ENCODE measurements around the gene ST3GAL2.
A peak's percentile ranks its signal among the peaks of the same experiment; 100 is the strongest.
"Not testable (repeated sequence)": the region's sequence is repeated elsewhere in the genome, so short reads cannot be mapped to it uniquely, and the experiment has no call there.

Gene ST3GAL2

DNA sequence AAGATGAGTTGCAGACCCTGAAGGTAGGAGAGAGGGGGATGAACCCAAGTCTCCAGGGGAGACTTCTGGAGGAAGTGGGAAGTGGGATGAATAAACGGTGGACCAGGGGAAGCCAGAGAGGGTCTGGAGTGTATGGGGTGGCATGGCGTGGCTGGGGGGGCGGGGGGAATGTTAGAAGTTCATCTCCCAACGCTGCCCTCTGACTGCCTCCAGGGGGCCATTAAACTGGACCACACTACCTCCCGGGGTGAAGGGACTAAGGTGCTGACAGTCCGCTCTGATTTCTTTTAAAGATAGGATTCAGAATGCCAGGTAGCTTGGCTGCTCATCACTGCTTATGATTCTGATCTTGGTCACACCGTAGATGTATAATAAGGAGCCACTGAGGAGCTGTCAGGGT lies 21.2 kb downstream of the ST3GAL2 start:
- DNase-seq (ENCODE audit: low read depth in 2 of 2) = no peak

DNA sequence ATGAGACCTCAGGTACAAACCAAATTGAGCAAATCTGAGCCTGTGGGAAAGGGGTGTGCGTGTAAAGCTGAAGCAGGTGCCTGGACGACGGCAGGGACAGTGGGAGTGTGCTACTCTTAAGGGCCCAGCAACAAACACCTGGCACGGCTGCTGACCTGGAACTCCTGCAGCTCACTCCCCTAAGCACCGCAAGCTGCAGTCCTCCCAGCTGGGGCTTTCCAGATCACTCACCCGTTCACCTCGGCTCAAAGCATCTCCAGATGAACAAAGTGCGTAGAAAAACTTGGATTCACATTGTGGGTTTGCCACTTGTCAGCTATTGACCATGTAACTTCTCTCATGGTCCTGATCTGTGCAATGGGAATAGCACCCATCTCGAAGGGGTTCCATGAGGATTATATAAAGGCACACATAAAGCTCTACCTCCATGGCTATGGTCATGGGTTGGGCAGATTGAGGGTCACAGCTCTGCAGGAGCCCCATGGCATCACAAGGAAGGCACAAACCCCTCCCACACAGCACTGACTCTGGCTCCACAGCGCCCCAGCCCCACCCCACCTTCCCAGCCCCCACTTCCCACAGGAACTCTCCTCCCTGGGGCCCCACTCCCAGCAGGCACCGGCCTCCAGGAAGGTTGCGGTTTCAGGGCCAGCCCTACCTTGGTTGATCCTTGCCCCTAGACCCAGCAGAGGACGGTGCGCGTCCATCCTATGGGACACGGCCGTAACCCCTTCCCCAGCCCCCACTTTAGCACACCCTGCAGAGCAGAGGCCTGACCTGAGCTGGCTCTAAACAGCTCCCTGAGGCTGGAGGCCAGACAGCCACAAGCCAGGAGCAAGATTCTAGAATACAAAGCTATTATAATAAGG lies 21.9 kb downstream of the ST3GAL2 start:
- DNase-seq (ENCODE audit: low read depth in 2 of 2) = no peak

DNA sequence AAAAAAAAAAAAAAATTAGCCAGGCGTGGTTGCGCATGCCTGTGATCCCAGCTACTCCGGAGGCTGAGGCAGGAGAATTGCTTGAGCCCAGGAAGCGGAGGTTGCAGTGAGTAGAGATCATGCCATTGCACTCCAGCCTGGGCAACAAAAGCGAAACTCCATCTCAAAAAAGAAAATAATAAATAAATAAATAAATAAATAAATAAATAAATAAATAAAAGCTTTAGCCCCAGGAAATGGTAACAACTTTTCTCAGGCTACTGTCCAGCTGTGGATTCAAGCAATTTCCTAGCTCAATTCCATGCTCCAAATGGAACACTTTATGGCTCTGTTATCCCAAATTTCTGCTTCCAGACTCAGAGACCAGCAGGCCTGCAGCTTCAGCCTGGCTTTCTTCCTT lies 25.3 kb downstream of the ST3GAL2 start:
- not testable (repeated sequence) for DNase-seq (ENCODE audit: low read depth in 2 of 2)

DNA sequence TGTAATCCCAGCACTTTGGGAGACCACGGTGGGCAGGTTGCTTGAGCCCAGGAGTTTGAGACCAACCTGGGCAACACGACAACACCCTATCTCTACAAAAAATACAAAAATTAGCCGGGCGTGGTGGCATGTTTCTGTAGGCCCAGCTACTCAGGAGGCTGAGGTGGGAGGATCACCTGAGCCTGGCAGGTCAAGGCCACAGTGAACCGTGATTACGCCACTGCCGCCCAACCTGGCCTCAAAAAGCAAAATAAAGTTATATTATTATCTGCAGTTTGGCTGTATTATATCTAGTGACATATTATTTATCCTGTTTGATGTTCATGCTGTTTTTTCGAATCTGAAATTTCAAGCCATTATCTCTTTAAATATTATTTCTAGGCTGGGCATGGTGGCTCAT lies 26.5 kb downstream of the ST3GAL2 start:
- no peak for DNase-seq (ENCODE audit: low read depth in 2 of 2)

DNA sequence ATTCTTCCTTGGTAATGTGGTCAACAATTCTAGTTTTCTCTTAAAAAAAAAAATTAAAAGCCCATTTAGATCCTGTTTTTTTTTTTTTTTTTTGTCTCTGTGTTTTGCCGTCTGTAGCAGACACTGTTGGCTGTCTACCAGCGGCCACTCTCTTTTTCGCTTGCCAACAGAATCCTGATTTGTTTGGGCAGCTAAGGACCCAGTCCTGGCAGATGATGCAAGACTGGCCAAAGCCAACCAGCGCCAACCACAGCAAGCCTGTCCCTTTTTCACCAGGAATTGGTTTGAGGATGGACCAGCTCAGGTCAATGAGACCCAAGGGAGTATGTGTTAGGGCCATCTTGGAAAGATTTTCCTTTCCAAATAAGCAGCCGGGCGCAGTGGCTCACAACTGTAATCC lies 28.2 kb downstream of the ST3GAL2 start:
- no peak for DNase-seq (ENCODE audit: low read depth in 2 of 2)

DNA sequence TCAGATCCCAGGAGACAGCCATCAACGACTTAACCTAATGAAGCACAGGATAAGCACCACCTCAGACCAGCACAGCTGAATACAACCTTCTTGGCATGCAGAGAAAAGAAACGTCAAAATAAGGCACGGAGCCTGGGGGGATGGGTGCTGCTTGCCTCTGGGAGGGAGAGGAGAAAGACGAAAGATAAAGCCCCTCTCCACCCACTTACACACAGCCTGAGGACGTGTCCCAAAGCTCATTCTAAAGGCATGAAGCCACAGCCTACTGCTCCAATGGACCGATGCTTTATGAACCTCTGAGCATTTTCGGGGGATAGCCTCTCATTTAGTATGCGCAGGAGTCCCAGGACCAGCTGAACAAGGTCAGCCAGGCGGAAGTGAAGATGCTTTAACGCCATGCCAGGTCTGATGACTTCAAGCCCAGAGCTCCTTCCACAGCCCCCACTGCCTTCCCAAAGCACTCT lies 31.1 kb downstream of the ST3GAL2 start:
- DNase-seq (ENCODE audit: low read depth in 2 of 2) = no peak

DNA sequence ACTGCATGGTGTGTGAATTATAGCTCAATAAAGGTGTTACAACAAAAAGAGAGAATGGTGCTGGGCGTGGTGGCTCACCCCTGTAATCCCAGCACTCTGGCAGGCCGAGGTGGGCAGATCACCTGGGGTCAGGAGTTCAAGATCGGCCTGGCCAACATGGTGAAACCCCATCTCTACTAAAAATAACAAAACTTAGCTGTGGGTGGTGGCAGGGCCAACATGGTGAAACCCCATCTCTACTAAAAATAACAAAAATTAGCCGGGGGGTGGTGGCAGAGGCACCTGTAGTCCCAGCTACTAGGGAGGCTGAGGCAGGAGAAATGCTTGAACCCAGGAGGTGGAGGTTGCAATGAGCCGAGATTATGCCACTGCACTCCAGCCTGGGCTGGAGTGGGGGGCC lies 32.8 kb downstream of the ST3GAL2 start:
- not testable (repeated sequence) for DNase-seq (ENCODE audit: low read depth in 2 of 2)

DNA sequence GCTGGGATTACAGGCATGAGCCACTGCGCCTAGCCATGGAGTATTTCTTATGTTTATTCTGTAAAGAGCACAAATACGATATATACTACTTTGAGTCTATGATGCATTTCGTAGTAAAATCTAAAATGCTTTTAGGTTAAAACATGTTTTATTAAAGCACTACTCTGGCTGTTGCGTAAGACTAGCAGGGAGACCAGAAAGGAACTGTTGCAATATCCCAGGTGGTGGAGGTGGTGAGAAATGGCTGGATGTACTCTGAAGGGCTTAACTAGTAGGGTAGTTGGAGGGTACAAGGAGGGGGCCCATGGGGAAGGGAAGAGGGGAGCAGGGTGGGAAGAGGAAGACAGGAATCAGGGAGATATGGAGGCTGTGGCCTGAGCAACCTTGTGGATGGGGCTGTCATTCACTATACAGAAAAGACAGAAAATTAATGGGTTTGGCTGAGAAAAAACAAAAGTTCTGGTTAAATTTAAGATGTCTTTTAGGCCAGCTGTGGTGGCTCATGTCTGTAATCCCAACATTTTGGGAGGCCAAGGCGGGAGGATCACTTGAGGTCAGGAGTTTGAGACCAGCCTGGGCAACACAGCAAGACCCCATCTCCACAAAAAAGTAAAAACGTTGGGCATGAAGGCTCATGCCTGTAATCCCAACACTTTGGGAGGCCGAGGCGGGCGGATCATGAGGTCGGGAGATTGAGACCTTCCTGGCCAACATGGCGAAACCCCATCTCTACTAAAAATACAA lies 35.8 kb downstream of the ST3GAL2 start:
- no peak for DNase-seq (ENCODE audit: low read depth in 2 of 2)

DNA sequence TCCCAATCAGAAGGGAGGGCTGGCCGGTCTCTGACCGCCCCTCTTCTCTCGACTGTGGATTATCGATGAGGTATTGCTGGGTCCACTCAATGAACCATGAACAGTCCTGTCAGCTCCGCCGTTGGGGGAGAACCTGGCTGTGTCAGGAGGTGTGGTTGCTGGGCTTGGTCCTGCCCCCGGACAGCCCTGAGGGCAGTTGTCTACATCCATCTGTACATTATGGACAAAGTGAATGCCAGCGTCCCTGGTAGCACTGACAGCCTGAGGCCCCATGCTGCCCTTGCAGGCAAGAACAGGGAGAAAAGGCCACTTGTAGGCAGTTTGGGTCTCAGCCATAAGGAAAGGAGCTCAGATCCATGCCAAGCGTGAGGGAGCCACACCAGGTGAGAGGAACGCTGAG lies 38.9 kb downstream of the ST3GAL2 start:
- no peak for DNase-seq (ENCODE audit: low read depth in 2 of 2)

DNA sequence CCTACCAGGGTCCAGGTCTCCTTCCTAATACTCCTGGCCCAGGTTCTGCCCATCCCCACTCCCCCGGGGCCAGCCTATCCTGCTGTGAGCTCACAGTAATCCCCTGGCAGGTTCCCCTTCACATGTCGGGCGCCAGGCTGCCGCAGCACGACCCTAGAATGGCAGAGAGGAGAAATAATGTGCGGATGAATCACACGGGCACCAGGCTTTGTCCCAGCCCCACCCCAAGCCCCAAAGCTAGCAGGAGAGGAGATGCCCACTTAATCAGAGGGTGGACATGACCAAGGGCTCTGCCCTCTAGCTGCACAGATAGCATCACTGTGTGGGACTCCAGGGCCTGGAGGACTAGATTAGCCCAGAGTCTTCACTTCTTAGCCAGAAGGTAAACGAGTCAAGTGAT lies 39.5 kb downstream of the ST3GAL2 start:
- DNase-seq (ENCODE audit: low read depth in 2 of 2) = no peak

DNA sequence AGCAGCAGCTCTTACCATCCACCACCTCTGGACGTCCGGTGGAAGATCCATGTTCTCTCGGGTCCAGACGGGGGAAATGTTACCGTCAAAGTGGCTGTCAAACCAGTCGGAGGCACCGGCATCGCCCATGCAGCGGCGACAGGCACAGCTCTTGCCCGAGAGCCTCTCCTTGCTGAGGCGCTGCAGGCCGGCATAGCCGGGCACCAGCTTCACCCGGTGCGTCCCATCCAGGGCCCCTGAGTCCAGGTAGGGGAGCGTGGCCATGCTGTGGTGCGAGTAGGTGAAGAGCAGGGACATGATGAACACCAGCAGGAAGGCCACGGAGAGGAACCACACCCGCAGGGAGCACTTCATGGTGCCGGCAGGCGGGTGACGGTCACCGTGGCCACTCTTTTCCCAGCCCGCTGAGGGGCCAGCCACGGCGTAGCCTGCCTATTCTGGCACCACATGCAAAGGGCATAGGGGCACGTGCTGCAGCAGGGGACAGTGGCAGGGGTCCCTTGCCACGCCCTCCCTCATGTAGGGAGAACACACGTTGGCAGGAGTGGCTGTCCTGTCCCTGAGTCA lies 40.6 kb downstream of the ST3GAL2 start:
- no peak for DNase-seq (ENCODE audit: low read depth in 2 of 2)

DNA sequence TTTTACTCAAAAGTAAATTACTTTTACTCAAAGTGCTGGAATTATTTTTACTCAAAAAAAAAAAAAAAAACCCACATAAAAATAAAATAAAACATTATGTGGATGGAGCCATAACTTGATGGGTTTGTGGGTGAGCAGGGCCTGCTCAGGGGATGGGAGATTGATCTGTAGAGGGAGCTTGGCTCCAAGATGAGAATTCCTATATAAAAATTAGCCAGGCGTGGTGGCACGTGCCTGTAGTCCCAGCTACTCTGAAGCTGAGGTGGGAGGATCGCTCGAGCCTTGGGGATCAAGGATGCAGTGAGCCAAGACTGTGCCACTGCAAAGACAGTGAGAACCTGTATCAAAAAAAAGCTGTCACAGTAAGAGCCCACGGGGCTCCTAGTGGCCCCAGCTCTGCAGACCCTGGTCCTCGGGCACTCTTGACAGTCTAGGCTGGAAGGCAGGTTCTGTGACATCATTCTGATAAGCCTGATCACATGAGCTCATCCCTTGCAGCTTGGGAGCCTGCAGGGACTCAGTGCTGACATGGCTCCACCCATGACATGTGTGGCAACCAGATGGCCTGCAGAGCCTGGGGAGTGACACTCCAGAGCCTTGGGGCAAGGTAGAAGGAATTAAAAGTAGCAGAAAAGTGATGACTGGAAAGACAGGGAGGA lies 42.5 kb downstream of the ST3GAL2 start:
- DNase-seq (ENCODE audit: low read depth in 2 of 2) = no peak

DNA sequence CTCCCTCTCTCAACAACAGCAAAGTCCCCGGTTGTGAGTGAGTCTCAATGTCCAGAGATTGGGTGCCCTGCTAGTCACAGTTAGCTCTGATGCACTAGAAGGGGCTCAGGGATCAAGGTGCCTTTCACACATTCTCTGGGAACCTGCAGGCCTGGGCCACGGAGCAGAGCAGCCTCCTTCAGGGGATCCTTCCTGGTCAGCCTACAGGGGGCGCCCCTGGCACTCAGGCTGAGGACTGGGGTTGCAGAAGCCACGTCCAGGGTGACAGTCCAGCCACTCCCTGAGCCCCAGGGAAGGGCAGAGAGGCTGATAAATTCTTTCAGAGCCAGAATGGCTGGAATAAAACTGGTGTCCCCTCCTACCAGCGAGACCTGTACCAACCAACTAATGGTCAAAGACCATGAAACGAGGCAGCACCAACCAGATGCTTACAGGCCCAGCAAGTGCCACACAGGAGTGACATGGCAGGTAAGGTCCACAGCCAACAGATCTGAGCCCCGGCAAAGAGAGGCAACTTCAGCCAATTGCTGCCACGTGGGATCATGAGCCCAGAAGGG lies 43.5 kb downstream of the ST3GAL2 start:
- peak in 1 of 2 donors; percentile 41 for DNase-seq (ENCODE audit: low read depth in 2 of 2)

DNA sequence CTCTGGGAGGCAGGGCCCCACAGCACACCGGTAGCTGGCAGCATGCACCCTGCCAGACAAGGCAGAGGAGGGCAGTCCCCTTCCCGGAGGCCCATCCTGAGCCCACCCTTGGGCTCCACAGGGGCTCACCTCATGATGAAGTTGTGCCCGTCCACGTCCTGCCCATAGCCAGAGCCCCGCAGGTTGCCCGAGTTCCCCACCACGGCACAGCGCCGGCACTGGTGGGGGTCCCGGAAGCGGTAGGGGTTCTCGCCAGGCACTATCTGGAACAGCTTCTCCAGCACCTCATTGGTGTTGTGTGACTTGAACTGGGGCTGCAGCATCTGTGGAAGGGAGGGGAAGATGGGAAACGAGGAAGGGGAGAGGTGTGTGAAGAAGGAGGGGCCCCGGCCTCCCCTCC lies 44.0 kb downstream of the ST3GAL2 start:
- no peak for DNase-seq (ENCODE audit: low read depth in 2 of 2)

DNA sequence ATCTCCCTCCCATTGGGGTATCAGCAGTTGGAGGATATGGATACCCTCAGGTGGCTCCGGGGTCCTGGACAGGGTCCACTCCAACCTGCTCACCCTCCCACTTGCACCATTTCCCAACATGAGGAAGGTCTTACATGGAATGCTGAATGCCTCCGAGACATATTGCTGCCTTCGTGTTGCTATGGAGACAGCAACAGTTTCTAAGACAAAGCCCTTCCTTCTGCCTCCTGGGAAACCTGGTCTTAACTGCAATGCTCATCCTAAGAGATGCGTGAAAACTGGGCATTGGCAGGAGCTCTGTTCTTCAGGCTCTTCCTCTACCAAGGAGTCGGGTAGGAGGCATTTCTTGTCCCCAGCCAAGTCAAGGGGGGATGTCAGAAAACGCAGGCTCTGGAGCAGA lies 45.2 kb downstream of the ST3GAL2 start:
- no peak for DNase-seq (ENCODE audit: low read depth in 2 of 2)

DNA sequence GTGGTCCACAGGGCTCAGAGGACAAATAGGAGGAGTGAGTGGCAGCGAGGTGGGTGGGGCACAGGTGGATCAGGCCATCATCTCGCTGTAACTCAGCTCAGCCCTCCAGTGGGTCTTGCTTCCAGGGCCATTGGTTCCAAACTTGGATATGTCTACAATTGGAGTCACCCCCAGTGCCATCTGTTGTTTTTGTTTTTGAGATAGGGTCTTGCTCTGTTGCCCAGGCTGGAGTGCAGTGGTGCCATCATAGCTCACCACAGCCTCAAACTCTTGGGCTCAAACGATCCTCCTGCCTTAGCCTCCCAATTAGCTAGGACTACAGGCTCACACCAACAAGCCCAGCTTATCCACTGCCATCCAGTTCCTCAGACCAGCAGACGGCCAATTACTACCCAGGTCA lies 46.3 kb downstream of the ST3GAL2 start:
- DNase-seq (ENCODE audit: low read depth in 2 of 2) = no peak

DNA sequence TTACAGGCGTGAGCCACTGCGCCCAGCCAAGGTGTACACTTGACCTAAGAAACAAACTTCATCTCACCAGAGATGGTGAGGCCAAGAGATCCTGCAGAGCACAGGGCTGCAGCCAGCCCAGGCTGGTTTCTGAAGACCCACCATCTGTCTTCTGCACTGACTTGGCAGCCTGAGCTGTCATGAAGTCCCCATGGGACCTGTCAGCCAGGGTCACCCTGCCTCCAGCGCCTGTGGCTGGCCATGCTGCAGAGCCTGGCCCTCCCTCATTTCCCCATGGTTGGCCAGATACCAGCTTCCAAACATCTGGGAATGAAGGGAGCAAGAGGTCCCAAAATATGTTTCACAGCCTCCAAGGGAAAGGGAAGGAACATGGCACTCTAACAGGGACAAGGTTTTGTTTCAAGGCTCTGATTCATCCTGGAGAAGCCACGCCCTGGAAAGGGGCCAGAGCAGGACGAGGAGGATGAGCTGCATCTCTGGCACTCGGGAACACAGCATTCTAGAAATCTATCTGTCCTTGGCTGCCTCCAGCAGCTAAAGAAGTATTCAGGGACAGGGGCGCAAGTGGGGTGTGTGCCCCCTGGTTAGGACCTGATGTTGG lies 46.9 kb downstream of the ST3GAL2 start:
- DNase-seq (ENCODE audit: low read depth in 2 of 2) = no peak

DNA sequence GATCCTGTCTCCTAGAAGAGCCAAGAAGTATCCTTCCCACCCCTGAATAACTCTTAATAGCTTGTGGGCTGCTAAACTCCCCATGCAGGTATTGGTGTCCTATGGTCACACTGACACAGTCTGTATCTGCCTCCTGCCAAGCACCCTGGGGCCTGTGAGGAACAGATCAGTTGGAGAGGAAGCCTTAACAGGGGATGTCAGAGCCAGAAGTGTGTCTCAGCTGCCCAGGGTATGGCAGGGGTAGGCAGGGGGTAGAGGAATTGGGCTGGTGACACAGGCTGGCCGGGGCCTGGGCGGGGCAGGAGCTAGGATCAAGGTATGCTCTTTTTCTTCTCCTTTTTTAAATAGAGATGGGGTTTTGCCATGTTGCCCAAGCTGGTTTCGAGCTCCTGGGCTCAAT lies 47.5 kb downstream of the ST3GAL2 start:
- DNase-seq (ENCODE audit: low read depth in 2 of 2) = no peak

DNA sequence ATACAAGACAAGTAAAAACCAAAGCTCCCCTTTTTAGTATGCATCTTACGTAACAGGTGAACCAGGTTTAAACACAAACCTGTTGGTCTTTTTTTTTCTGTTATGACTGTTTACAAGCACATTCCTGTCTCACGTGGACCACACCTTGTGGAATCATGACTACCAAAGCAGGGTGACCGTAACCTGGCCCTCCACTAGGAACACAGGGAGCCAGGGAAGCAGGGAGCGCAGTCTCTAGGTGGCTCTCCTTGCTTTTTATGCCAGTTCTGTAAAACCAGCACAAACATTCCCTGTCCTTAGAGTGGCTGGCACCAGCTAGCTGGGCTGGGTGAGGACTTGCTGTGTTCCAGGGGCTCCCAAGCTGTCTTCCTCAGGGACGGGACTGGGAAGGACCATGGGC lies 48.1 kb downstream of the ST3GAL2 start:
- DNase-seq (ENCODE audit: low read depth in 2 of 2) = no peak

DNA sequence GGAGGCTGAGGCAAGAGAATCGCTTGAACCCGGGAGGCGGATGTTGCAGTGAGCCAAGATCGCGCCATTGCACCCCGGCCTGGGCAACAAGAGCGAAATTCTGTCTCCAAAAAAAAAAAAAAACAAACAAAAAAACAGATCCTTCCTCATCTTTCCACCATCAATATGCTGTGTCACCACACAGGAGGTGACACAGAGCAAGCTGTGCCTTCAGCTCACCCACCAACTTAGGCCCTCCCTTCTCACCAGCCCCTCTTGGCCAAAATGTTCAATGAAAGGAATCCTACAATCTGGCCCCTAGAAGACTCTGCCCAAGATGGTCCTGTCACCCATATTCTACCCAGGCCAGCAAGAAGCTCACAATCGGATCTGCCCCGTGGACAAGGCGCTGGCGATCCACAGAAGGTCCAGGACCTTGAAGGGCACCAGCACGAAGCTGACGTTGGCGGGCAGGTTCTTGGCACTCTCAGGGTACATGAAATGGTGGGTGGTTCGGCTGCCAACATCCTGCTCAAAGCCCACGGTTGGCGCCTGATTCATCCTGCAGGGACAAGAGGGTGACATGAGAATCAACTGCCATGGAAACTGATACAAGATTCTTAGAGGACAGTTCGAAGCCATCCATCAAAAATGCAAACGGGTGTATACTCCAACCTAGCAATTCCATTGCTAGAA lies 50.8 kb downstream of the ST3GAL2 start:
- DNase-seq (ENCODE audit: low read depth in 2 of 2) = no peak

All from stimulated activated CD8-positive, alpha-beta memory T cell treated with anti-CD3 and anti-CD28 coated beads, Interleukin-7, amount 100 ng/mL, for 1 hour (primary cell).